Measurements from ENCODE around the gene NFS1.

DNA sequence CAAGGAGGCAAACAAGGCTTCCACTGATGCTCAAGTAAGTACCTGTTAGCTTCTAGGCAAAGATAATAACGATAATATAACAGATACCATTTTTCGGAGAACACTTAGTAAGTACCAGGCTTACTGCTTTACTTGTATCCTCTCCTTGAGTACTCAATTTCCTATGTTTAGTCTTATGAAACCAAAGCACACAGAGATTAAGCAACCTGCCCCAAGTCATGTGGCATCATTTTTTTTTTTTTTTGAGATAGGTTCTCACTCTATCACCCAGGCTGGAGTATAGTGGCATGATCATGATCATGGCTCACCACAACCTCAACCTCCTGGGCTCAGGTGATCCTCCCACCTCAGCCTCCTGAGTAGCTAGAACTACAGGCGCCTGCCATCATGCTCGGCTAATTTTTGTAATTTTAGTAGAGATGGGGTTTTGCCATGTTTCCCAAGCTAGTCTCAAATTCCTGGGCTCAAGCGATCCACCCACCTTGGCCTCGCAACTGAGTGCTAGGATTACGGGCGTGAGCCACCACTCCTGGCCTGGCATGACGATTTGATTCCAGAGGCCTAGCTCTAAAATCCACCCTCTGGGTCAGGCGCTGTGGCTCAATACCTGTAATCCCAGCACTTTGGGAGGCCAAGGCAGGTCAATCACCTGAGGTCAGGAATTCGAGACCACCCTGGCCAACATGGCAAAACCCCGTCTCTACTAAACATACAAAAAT lies 69.6 kb downstream of the NFS1 start:
- TF ChIP-seq, protein P1, sequence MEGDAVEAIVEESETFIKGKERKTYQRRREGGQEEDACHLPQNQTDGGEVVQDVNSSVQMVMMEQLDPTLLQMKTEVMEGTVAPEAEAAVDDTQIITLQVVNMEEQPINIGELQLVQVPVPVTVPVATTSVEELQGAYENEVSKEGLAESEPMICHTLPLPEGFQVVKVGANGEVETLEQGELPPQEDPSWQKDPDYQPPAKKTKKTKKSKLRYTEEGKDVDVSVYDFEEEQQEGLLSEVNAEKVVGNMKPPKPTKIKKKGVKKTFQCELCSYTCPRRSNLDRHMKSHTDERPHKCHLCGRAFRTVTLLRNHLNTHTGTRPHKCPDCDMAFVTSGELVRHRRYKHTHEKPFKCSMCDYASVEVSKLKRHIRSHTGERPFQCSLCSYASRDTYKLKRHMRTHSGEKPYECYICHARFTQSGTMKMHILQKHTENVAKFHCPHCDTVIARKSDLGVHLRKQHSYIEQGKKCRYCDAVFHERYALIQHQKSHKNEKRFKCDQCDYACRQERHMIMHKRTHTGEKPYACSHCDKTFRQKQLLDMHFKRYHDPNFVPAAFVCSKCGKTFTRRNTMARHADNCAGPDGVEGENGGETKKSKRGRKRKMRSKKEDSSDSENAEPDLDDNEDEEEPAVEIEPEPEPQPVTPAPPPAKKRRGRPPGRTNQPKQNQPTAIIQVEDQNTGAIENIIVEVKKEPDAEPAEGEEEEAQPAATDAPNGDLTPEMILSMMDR (IDR thresholded peaks at IDR 0.05; ENCODE audit: borderline replicate concordance, extremely low read depth, low read length, poor library complexity, severe bottlenecking), result no peak
- no peak for TF ChIP-seq EZH2 (IDR thresholded peaks at IDR 0.05; ENCODE audit: borderline replicate concordance, low read depth, low read length, severe bottlenecking)

Measured in DND-41 (cell line).